HG02678 (cell line): ENCODE measurements around the gene GRHL1.

Experiments used
- ATAC-seq: cut with Tn5 transposase; IDR thresholded peaks from one replicate; pipeline ENCODE4 v1.9.1; 2021; ENCODE audit warnings: mild to moderate bottlenecking, moderate library complexity; ENCODE audit not compliant: unreplicated experiment

GRHL1 gene

GRCh38 chr2:9992427-9993187 lies 41.1 kb downstream of the GRHL1 start:
- no peak for ATAC-seq

GRCh38 chr2:9993488-9994165 lies 42.1 kb downstream of the GRHL1 start:
- no peak for ATAC-seq

GRCh38 chr2:9994462-9994861 lies 43.0 kb downstream of the GRHL1 start:
- no peak for ATAC-seq

- no peak for ATAC-seq
Measured at GRCh38 chr2:9995059-9995458, 43.6 kb downstream of the GRHL1 start.

- no peak for ATAC-seq
Measured at GRCh38 chr2:9996321-9996720, 44.8 kb downstream of the GRHL1 start.

GRCh38 chr2:9997936-9998335 lies 46.4 kb downstream of the GRHL1 start:
- ATAC-seq = no peak

- ATAC-seq = no peak
Measured at GRCh38 chr2:9998916-9999654, 47.6 kb downstream of the GRHL1 start.

GRCh38 chr2:9999693-10000092 lies 48.2 kb downstream of the GRHL1 start:
- ATAC-seq = no peak

- no peak for ATAC-seq
Measured at GRCh38 chr2:10000541-10000940, 49.0 kb downstream of the GRHL1 start.

- ATAC-seq = no peak
Measured at GRCh38 chr2:10001586-10001985, 50.1 kb downstream of the GRHL1 start.

- ATAC-seq = no peak
Measured at GRCh38 chr2:10002109-10002508, 50.6 kb downstream of the GRHL1 start.

GRCh38 chr2:10002681-10003080 lies 51.2 kb downstream of the GRHL1 start:
- no peak for ATAC-seq

- ATAC-seq = no peak
Measured at GRCh38 chr2:10003206-10004125, 52.0 kb downstream of the GRHL1 start.

- no peak for ATAC-seq
Measured at GRCh38 chr2:10004401-10004800, 52.9 kb downstream of the GRHL1 start.

- no peak for ATAC-seq
Measured at GRCh38 chr2:10004836-10005235, 53.3 kb downstream of the GRHL1 start.

GRCh38 chr2:10005461-10006235 lies 54.2 kb downstream of the GRHL1 start:
- no peak for ATAC-seq

GRCh38 chr2:10006236-10007161 lies 55.0 kb downstream of the GRHL1 start:
- ATAC-seq = no peak

- ATAC-seq = no peak
Measured at GRCh38 chr2:10007435-10007834, 55.9 kb downstream of the GRHL1 start.
